Neural cell (in vitro differentiated cells): Measurements from ENCODE around the gene HPDL. TPM values are rescaled to one million over a fixed set of nuclear protein-coding genes. Genes with fewer than 3 reads are reported as not detected.

Experiments
- H2AFZ ChIP-seq: fragments of 200-600, 300-800 bp; sonication (generic), shearing (Covaris generic); 2 replicates; pipeline ENCODE4 v1.6.0; 2014; ENCODE audit warnings: low read depth, mild to moderate bottlenecking, antibody characterized with exemption, low read length, moderate library complexity
- H3F3A ChIP-seq: fragments of 200-600 bp; shearing (Covaris generic); 2 replicates; pipeline ENCODE4 v1.6.1; 2016; ENCODE audit warnings: mild to moderate bottlenecking, moderate library complexity, mixed read lengths, antibody characterized with exemption, low read length; ENCODE audit not compliant: insufficient read depth, poor library complexity, severe bottlenecking
- H3K27ac ChIP-seq: fragments of 200-600, 300-800 bp; sonication (generic), shearing (Covaris generic); 2 replicates; pipeline ENCODE4 v1.5.1; 2014; ENCODE audit warnings: mild to moderate bottlenecking, low read length, moderate library complexity
- H3K27me3 ChIP-seq: fragments of 300-800, 200-600 bp; sonication (generic), shearing (Covaris generic); 2 replicates; pipeline ENCODE4 v1.6.0; 2014; ENCODE audit warnings: mild to moderate bottlenecking, low read depth, low read length, moderate library complexity; ENCODE audit not compliant: insufficient read depth
- H3K36me3 ChIP-seq: fragments of 300-800, 200-600 bp; sonication (generic), shearing (Covaris generic); 2 replicates; pipeline ENCODE4 v1.5.1; 2014; ENCODE audit warnings: mild to moderate bottlenecking, antibody characterized with exemption, low read length, moderate library complexity; ENCODE audit not compliant: insufficient read depth
- H3K4me2 ChIP-seq: fragments of 300-800, 200-600 bp; sonication (generic), shearing (Covaris generic); 2 replicates; pipeline ENCODE4 v1.6.0; 2014; ENCODE audit warnings: mild to moderate bottlenecking, low read length
- H3K4me3 ChIP-seq: fragments of 300-800, 200-600 bp; sonication (generic), shearing (Covaris generic); 2 replicates; pipeline ENCODE4 v1.5.1; 2014; ENCODE audit warnings: mild to moderate bottlenecking, low read length, moderate library complexity
- H3K79me2 ChIP-seq: fragments of 200-600 bp; shearing (Covaris generic); replicated peaks from 2 replicates; pipeline ENCODE4 v1.6.0; 2014; ENCODE audit warnings: mild to moderate bottlenecking, low read length, moderate library complexity; ENCODE audit not compliant: insufficient read depth
- H3K9ac ChIP-seq: fragments of 300-800, 200-600 bp; sonication (generic), shearing (Covaris generic); 2 replicates; pipeline ENCODE4 v1.6.1; 2016; ENCODE audit warnings: mild to moderate bottlenecking, low read length, mixed read lengths
- H3K9me2 ChIP-seq: fragments of 200-600 bp; shearing (Covaris generic); 2 replicates; pipeline ENCODE4 v1.6.1; 2016; ENCODE audit warnings: mild to moderate bottlenecking, low read length, mixed read lengths; ENCODE audit not compliant: insufficient read depth
- H3K9me3 ChIP-seq: fragments of 200-600, 300-800 bp; sonication (generic), shearing (Covaris generic); 2 replicates; pipeline ENCODE4 v1.6.1; 2016; ENCODE audit warnings: mild to moderate bottlenecking, mixed run types, low read length, moderate library complexity, mixed read lengths
- H4K20me1 ChIP-seq: fragments of 200-600 bp; shearing (Covaris generic); 2 replicates; pipeline ENCODE4 v1.6.1; 2016; ENCODE audit warnings: mild to moderate bottlenecking, mixed run types; ENCODE audit not compliant: insufficient read depth
- EP300 ChIP-seq: fragments of 450-650 bp; conservative IDR thresholded peaks from 2 replicates; pipeline ENCODE4 v1.6.1; 2014; ENCODE audit warnings: antibody characterized with exemption, mild to moderate bottlenecking, moderate library complexity; ENCODE audit not compliant: poor library complexity, severe bottlenecking
- EZH2 ChIP-seq: fragments of 200-600, 300-800 bp; shearing (Covaris generic), sonication (generic); IDR thresholded peaks from 2 replicates; pipeline ENCODE4 v1.6.1; 2014; ENCODE audit warnings: antibody characterized with exemption, low read length, borderline replicate concordance, mild to moderate bottlenecking; ENCODE audit not compliant: insufficient read depth, poor library complexity, severe bottlenecking
- MXI1 ChIP-seq: fragments of 450-650 bp; conservative IDR thresholded peaks from 2 replicates; pipeline ENCODE4 v1.6.1; 2014; ENCODE audit warnings: antibody characterized with exemption, mild to moderate bottlenecking; ENCODE audit not compliant: poor library complexity, severe bottlenecking
- POLR2AphosphoS5 ChIP-seq: IDR thresholded peaks from 2 replicates; pipeline ENCODE4 v1.6.1; 2012
- RAD21 ChIP-seq: fragments of 450-650 bp; conservative IDR thresholded peaks from 2 replicates; pipeline ENCODE4 v1.6.1; 2014; ENCODE audit warnings: antibody characterized with exemption, mild to moderate bottlenecking, moderate library complexity
- REST ChIP-seq: IDR thresholded peaks from 2 replicates; pipeline ENCODE4 v1.6.1; 2012; ENCODE audit warnings: borderline replicate concordance
- SMC3 ChIP-seq: fragments of 450-650 bp; conservative IDR thresholded peaks from 2 replicates; pipeline ENCODE4 v1.6.1; 2014; ENCODE audit warnings: antibody characterized with exemption, mild to moderate bottlenecking, moderate library complexity; ENCODE audit not compliant: poor library complexity
- TAF1 ChIP-seq: IDR thresholded peaks from 2 replicates; pipeline ENCODE4 v1.6.1; 2012; ENCODE audit warnings: low read depth
- polyA plus RNA-seq: library from polyadenylated mRNA; depleted of rRNA; stranded (reverse); fragments of >200 nt; gene quantifications from 2 replicates; pipeline ENCODE4 v1.2.3, GENCODE V29; 2014
- TF ChIP-seq, protein P1 (sequence below): fragments of 450-650 bp; IDR thresholded peaks from 2 replicates; pipeline ENCODE4 v1.5.1; 2014; ENCODE audit warnings: antibody characterized with exemption, mild to moderate bottlenecking, moderate library complexity; ENCODE audit not compliant: poor library complexity, severe bottlenecking

The HPDL gene
- polyA plus RNA-seq, 1 donor from 2014 or later, result not detected

DNA sequence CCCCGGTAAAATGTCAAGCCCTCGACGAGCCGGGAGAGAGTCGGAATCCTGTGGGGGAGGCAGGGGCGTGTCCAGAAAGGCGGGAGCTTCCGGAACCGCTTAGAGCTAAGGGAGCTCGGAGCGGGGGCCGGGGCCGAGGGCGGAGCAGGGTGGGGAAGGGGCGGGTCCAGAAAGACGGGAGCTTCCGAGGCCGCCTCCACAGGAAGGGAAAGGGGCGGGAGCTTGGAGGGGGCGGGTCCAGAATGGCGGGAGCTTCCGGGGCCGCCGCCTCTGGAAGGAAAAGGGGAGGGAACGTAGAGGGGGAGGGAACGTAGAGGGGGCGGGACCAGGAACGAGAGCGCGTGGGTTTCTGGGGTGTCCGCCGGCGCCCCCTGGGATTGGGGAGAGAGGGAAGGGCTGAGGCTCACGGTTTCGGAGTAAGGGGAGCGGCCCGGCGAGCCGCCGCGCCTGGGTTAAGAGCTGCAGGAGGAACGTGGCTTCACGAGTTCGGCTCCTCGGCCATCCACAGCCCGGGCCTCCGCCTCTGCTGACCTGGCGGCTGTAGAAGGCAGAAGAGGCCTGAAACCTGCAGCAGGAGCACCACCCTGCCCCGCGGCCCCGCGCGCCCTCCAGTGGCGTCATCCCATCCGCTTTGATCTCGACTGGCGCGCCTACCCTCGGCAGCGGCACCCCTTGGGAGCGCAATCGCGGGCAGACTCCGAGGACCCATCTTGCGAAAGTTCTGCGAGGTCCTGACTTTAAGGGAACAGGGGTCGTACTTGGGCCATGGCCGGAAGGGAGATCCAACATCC lies 23.0 kb upstream of the HPDL start:
- Histone ChIP-seq H3K36me3 (no peaks in the 10 kb centered on the region), H3K9me3 (no peaks in the 10 kb centered on the region), H3K4me2 (peak overlapping the region; percentile 51), H2AFZ (peak overlapping the region; percentile 85), H3K4me3 (peak overlapping the region; percentile 93), H4K20me1 (no peaks in the 10 kb centered on the region), H3K9ac (peak overlapping the region; percentile 73), H3F3A (no peaks in the 10 kb centered on the region), H3K27me3 (no peaks in the 10 kb centered on the region), H3K79me2 (no peaks in the 10 kb centered on the region), H3K9me2 (no peaks in the 10 kb centered on the region), H3K27ac (peak overlapping the region; percentile 51)
- TF ChIP-seq POLR2AphosphoS5 (peak; percentile 25), EZH2 (no peak), SMC3 (peak; percentile 79), MXI1 (peak; percentile 55), EP300 (peak; percentile 19), TAF1 (no peak), REST (no peak), RAD21 (peak; percentile 73)
- TF ChIP-seq, protein P1, sequence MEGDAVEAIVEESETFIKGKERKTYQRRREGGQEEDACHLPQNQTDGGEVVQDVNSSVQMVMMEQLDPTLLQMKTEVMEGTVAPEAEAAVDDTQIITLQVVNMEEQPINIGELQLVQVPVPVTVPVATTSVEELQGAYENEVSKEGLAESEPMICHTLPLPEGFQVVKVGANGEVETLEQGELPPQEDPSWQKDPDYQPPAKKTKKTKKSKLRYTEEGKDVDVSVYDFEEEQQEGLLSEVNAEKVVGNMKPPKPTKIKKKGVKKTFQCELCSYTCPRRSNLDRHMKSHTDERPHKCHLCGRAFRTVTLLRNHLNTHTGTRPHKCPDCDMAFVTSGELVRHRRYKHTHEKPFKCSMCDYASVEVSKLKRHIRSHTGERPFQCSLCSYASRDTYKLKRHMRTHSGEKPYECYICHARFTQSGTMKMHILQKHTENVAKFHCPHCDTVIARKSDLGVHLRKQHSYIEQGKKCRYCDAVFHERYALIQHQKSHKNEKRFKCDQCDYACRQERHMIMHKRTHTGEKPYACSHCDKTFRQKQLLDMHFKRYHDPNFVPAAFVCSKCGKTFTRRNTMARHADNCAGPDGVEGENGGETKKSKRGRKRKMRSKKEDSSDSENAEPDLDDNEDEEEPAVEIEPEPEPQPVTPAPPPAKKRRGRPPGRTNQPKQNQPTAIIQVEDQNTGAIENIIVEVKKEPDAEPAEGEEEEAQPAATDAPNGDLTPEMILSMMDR, result peak; percentile 87

DNA sequence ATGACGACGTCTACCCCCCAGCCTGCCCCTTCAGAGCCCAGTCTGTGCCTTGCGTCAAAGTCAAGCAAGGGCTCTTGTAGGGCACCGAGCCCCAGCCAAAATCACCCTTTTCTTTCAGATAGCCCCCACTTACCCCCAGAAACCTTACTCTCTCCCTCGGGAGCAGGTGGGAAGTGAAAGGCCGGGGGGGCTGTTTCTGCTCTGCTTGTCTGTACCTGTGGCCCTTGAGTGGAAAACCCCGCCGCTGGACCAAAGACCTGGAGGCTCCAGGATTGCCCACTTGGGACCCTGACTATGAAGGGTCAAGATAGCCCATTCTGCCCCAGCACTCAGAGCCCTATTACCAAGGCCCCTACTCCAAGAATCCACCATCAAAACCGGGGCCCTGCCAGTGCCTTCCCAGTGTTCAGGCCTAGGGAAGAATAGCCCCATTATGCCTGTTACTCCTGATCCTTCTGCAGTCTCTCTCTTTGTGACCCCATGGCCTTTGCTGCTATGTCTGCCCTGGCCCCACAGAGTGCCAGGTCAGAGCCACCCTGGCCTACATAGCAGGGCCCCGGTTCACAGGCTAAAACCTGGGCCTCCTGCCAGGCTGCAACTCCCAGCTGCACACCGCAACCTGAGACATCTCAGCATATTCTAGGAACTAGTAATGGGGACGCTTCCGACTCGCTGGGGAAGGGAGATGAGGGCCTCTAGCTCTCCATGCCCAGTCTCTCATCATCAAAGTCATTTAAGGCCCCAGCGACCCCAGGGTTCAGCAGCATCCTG lies 22.2 kb upstream of the HPDL start:
- Histone ChIP-seq H3K27me3 (no peaks in the 10 kb centered on the region), H4K20me1 (no peaks in the 10 kb centered on the region), H3K27ac (peak overlapping the region; percentile 51), H3K9ac (peak overlapping the region; percentile 73), H3K36me3 (no peaks in the 10 kb centered on the region), H3K9me2 (no peaks in the 10 kb centered on the region), H3K79me2 (no peaks in the 10 kb centered on the region), H3K4me3 (peak overlapping the region; percentile 93), H3F3A (no peaks in the 10 kb centered on the region), H3K9me3 (no peaks in the 10 kb centered on the region), H2AFZ (peak overlapping the region; percentile 85), H3K4me2 (peak overlapping the region; percentile 51)
- no peak for TF ChIP-seq SMC3
- TF ChIP-seq, protein P1, result peak; percentile 36
